ENCODE measurements around the gene PCF11.
A peak's percentile ranks its signal among the peaks of the same experiment; 100 is the strongest.

PCF11 gene

DNA sequence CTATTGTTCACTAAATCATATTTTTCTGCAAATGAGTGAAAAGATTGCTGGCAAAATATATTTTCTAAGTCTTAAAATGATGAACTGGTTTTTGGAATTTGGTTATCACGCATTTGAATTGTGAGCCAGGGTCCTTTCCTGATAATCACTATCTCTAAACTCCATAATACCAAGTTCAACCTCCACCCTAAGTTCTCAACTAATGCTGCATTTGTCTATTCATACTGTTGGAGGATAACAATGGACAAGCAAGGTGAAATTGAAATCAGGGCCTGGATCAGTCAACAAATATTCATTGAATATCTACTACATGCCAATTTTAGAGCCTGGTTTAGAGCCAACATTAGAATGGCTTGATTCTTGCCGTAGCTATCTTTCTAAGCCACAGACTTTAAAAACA lies 4.7 kb upstream of the PCF11 start:
- no peak for DNase-seq

DNA sequence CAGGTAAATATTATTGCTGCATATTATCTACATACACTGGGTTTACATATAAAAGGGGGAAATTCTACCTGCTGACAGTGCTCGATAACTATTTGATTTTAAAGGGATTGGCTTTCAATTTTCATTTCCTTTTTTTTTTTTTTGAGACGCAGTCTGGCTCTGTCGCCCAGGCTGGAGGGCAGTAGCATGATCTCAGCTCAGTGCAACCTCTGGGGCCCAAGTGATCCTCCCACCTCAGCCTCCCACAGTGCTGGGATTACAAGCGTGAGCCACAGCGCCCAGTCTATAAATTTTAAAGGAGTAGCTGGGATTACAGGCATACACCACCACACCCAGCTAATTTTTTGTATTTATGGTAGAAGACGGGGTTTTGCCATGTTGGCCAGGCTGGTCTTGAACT lies 3.2 kb upstream of the PCF11 start:
- DNase-seq = no peak

DNA sequence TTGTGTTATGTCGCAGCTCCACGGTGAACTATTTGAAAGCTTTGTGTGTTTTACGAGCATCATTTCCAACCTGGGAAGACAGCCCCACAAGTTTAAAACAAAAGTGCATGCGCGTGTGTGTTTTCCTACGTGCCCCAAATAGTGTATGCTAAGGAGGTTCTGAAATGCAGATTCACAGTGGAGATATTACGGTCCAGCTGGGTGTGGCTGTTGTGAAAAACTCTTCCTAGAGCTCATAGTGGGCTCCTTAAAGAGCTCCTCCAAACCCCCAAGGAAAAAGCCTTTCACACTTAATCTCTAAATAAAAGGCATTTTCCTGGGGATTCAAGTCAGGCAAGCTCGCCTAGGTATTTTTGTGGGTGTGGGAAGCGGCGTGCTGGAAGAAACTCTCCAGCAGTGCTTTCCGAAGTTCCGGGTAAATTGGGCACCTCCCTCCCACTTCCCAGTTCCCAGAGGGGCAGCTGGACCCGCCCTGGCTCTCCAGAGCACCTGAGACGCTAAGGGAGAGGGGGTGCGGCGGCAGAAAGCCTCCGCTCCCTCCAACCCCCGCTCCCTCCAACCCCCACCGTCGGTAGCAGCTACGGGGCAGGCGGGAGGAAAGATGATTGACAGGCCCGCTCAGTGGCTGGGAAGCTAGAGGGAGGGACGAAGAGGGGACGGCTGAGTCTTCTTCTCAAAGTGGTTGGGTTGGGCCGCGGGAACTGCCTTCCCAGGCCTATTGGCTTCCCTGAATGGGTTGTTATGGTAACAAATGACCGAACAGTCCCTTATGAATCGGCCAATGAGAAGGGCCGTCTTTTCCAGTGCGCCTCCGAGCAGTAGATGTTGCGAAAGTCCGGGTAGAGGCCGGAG lies 561 bp upstream of the PCF11 start:
- DNase-seq = peak; percentile 98

DNA sequence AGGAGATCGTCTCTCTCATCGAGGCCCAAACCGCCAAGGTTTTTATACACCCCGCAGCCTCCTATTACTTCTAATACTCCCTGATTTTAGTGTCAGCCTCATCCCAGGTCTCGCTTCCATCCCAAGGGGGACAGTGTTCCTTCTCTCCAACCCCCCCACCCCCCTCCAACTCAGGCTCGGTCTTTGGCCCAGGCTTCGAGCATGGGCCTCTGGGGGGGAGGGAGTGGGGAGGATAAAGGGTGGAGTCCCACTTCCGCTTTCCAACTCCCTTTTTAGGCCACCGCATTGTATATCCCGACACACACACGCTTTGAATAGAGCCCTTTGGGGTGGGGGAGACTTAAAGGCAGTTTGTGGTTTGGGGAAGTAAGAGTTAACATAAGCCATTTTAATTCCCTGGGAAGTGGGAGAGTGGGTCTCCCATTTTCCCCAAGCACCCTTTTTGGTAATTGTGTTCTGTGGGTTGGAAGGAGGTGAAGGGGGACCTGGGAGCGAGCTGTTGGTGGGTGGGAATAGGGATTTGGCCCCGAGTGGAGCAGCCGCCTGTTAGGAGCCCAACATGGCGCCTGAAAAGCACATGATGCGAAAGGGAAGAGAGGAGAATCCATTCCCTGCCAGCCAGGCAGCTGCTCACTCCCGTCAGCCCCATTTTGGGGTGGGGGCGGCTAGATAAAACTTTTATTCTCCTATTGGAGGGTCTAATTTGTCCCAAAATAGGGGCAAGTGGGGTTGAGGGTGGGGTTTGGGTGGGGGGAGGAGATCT lies 844 bp downstream of the PCF11 start:
- no peak for DNase-seq

DNA sequence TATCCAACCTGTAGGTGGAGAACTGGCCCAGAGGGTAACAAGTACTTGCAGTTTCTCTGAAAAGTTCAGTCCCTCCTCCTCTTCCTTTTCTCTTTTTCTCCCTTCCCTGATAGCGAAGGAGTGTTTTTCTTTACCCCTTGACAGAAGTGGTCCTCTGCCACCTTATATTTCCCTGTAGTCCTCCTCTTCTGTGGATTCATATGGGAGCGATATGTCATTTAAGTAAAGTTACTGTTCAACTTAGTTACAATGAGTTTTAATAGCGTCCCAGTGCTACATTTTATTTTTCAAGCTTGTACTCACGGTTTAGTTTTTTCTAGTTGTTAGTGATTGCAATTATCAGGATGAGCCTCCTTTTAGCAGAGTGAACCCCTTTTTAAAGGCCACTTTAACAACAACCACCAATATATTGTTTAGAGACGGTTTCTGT lies 1.4 kb downstream of the PCF11 start:
- no peak for DNase-seq

GRCh38 chr11:83158965-83159901 lies 2.3 kb downstream of the PCF11 start:
- DNase-seq = no peak

DNA sequence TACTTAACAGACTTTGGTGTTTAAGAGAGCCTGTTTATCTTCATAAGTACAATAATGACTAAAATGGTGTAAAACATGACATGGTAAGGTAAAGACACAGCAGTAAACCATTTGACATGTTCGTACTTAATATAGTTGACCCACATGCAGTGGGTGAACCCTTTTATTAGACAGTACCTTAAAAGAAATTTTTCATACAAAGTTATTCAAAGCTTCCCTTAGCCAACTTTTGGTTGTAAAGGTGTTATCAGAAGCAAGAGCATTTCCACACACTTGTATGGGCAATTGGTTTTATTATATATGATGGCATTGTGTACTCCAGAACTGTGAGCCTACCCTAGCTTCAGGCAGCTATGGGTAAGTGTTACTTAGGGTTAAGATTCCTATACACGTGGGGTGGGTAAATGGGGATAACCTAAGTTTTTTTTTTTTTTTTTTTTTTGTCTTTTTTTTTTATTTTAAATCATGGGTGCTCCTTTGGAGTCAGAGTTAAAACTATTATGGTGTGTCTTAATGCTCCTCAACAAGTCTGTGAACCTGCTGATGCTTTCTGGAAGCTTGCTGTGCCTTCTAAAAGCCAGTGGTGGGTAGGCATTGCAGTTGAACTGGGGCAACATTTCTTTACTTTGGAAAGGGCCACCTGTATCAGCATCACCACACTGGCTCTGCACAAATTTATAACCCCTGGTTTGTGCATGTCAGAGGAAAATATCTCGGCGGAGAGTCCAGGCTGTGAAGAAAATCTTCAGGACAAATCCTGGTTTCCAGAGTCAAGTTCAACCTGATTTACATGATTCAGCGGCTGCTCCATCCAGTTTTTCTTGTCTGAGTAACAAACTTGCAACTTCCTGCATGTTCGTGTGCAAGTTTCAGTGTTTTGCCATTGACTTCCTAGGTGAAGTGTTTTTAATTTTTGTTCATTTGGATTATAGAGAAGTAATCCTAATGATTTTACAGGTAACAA lies 3.3 kb downstream of the PCF11 start:
- DNase-seq = no peak

DNA sequence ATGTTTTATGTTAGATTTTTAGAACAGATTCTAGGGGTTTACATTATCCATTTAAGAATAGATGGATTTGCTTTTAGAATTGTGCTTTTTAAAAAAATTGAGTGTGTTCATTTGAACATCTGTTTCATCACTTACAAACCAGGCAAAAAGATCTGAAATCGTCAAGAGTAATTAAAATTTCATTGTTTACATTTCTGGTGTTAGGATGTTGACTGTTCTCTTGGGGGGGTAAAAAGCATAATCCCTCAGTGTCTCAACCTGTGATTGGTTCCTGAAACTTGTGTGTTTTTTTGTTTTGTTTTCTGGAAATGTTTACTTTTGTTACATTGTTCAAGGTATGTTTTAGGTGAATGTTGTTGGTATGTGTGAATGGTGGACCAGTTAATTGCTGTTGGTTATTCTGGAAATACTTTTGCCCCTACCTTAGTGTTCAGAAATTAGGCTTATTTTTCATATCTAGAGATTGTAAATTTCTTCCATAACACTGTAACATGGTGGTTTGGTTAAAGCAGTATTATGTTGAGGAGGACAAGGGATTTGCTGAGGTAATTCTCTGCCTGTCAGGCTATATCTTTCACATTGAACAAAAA lies 4.8 kb downstream of the PCF11 start:
- no peak for DNase-seq

- no peak for DNase-seq
These were observed 5.4 kb downstream of the PCF11 start for GRCh38 chr11:83162377-83162776.

DNA sequence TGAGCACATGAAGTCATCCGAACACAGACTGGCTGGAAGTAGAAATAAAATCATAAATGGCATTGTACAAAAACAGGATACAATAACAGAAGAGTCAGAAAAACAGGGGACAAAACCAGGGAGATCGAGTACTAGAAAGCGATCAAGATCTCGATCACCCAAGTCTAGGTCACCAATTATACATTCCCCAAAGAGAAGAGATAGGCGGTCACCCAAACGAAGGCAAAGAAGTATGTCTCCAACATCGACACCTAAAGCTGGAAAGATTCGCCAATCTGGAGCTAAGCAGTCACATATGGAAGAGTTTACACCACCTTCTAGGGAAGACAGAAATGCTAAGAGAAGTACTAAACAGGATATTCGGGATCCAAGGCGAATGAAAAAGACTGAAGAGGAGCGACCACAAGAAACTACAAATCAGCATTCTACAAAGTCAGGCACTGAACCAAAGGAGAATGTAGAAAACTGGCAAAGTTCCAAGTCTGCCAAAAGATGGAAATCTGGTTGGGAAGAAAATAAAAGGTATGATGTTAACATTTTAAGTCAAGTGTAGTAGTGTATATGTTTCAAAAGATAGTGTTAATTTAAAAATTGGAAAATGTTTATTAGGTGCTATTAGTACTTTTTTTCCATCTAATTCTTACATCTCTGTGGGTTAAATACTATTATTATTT lies 9.4 kb downstream of the PCF11 start:
- DNase-seq = no peak

GRCh38 chr11:83168756-83169155 lies 11.8 kb downstream of the PCF11 start:
- no peak for DNase-seq

DNA sequence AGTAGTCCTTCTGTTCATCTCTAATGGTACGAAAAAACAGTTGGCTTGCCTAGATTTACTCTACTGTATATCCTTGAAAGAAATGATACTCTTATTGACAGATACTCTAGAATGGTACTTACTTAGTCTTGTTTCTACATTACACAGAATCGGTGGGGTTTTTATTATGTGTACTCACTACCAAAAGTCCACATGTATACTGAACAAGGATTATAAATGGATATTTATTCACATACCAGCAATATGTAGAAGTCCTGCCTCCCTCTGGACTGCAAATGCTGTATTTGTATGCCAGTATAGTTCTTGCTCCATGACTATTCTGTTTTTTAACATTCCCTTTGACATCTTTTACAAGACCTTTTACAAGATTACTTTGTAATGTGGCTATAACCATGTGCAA lies 13.9 kb downstream of the PCF11 start:
- no peak for DNase-seq

GRCh38 chr11:83172551-83172950 lies 15.6 kb downstream of the PCF11 start:
- no peak for DNase-seq

DNA sequence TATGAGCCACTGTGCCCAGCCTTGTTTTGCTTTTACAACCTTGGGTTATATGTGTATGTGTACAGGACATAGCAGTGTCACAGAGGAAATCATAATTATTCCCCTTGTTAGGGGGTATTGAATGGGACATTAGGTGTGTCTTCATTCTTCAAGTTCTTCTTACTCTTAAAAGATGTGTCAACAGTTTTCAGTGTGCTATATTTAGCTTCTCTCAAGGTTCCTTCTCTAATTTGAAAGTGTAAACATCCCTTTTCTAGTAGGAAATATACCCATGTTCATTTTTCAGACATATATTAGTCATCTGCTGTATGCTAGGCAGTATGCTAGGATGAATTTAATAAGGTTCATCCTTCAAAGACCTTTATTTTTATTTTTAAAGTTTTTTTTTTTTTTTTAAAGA lies 17.1 kb downstream of the PCF11 start:
- no peak for DNase-seq

- DNase-seq = no peak
These were observed 18.9 kb downstream of the PCF11 start for GRCh38 chr11:83175815-83176214.

GRCh38 chr11:83181815-83182214 lies 24.9 kb downstream of the PCF11 start:
- DNase-seq = no peak

- DNase-seq = no peak
These were observed 28.8 kb downstream of the PCF11 start for GRCh38 chr11:83185767-83186166.

GRCh38 chr11:83187465-83187864 lies 30.5 kb downstream of the PCF11 start:
- no peak for DNase-seq

DNA sequence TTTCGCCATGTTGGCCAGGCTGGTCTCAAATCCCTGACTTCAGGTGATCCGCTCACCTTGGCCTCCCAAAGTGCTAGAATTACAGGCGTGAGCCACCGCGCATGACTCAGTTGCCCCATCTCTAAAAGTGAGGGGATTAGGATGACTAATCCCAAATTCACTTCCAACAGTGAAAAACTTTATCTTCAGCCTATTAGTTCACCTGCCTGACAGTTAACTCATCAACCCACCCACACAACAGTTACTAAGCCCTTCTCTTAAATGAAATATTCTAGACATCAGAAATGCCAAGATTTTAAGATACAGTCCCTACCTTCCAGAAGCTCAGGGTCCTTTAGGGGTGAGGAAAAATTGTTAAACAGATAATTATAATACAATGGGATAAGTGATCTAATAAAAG lies 34.6 kb downstream of the PCF11 start:
- no peak for DNase-seq

- no peak for DNase-seq
These were observed 35.1 kb downstream of the PCF11 start for GRCh38 chr11:83191986-83192385.

Data from NCI-H1436 treated with DMSO at 0.1 percent for 48 hours (cell line).